PFSK-1 (cell line): Measurements from ENCODE around the gene HLA-DQB1.

Experiments used
- FOXP2 ChIP-seq: optimal IDR thresholded peaks from 2 replicates; pipeline ENCODE3; 2011; ENCODE audit warnings: borderline replicate concordance, control low read depth, inconsistent platforms; ENCODE audit not compliant: insufficient read depth; ENCODE audit errors: extremely low read length, extremely low read depth
- POLR2AphosphoS5 ChIP-seq: IDR thresholded peaks from 2 replicates; pipeline ENCODE4 v1.6.1; 2012; ENCODE audit warnings: low read depth, mild to moderate bottlenecking, control low read depth, low read length, moderate library complexity
- REST ChIP-seq, 2 experiments: IDR thresholded peaks; 2 replicates each; pipeline versions ENCODE4 v1.6.1 to v1.8.0; 2011 to 2012; ENCODE audit warnings: low read depth in 2 of 2, low read length in 2 of 2, control low read depth in 1 of 2, inconsistent platforms in 1 of 2, mild to moderate bottlenecking in 1 of 2, moderate library complexity in 1 of 2; ENCODE audit not compliant: insufficient read depth in 1 of 2
- SIN3A ChIP-seq: IDR thresholded peaks from 2 replicates; pipeline ENCODE4 v1.6.1; 2012; ENCODE audit warnings: mild to moderate bottlenecking, low read length, moderate library complexity, borderline replicate concordance; ENCODE audit not compliant: insufficient read depth
- TAF1 ChIP-seq: IDR thresholded peaks from 2 replicates; pipeline ENCODE4 v1.6.1; 2012; ENCODE audit warnings: low read length, control low read depth, borderline replicate concordance; ENCODE audit not compliant: insufficient read depth

HLA-DQB1 gene

GRCh38 chr6:32639440-32640394 is 26.7 kb downstream of the HLA-DQB1 start:
- TF ChIP-seq TAF1 (no peak), SIN3A (no peak), FOXP2 (no peak), POLR2AphosphoS5 (no peak), REST (IDR thresholded peaks at IDR 0.05; ENCODE audit: insufficient read depth in 1 of 2, low read depth in 2 of 2, low read length in 2 of 2) (no peak)

DNA sequence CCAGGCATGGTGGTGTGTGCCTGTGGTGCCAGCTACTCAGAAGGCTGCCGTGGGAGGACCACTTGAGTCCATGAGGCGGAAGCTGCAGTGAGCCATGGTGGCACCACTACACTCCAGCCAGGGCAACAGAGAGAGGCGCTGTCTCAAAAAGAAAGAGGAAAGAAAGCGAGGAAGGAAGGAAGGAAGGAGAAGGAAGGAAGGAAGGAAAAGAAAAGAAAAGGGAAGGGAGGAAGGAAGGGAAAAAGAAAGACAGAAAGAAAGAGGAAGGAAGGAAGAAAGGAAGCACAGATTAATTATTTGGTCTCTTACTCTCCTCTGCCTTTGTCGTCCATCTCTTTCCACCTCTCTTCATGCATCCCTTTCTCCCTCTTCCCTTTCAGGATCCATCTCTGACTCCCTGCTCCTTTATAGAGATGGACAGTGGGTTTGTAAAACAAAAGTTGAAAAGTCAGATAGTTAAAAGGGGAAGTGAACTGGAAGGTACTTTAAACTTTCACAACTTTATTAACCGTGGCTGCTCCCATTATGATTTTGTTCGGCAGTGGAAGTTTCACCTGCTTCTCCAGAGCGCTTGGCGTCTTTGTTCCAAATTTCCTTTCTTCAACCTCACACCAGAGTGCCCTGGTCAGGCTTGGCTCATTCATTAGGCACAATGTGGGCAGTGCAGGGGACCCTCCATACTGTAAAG is 27.8 kb downstream of the HLA-DQB1 start:
- no peak for TF ChIP-seq FOXP2
- no peak for TF ChIP-seq SIN3A
- TF ChIP-seq REST (IDR thresholded peaks at IDR 0.05; ENCODE audit: insufficient read depth in 1 of 2, low read depth in 2 of 2, low read length in 2 of 2) = no peak
- TF ChIP-seq POLR2AphosphoS5 = no peak
- no peak for TF ChIP-seq TAF1

DNA sequence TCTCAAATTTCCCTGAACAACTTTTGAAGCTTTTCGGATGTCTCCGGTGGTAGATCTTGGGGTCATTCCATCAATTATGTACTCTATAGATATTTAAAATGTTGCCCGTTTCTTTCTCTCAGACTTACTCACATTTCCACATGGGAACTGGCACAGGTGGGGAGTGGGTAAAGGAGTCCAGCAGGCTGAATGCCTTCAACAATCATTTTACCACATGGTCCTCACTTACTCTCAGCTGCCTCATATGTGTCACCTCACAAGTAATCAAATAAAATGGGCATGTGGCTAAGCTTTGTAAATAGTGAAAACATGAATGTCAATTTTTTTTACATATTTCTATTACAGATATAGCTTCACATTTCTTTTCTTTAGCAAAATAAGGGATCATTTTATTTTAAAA is 28.6 kb downstream of the HLA-DQB1 start:
- TF ChIP-seq POLR2AphosphoS5 (no peak), SIN3A (no peak), TAF1 (no peak), REST (IDR thresholded peaks at IDR 0.05; ENCODE audit: insufficient read depth in 1 of 2, low read depth in 2 of 2, low read length in 2 of 2) (no peak), FOXP2 (no peak)

- TF ChIP-seq REST (IDR thresholded peaks at IDR 0.05; ENCODE audit: insufficient read depth in 1 of 2, low read depth in 2 of 2, low read length in 2 of 2) = no peak
- no peak for TF ChIP-seq SIN3A
- no peak for TF ChIP-seq FOXP2
- no peak for TF ChIP-seq POLR2AphosphoS5
- no peak for TF ChIP-seq TAF1
These were observed 29.1 kb downstream of the HLA-DQB1 start, which contains the start of gene HLA-DQA1 for GRCh38 chr6:32637219-32637880. Gene HLA-DQA1 (plus strand): TSS chr6:32637406. CDS start chr6:32637459, 53 bp downstream.
